HG02870 (cell line): ENCODE results near the gene FAF2.
"Not testable (repeated sequence)": the region's sequence is repeated elsewhere in the genome, so short reads cannot be mapped to it uniquely, and the experiment has no call there.

Experiments used
- ATAC-seq: cut with Tn5 transposase; IDR thresholded peaks from one replicate; pipeline ENCODE4 v1.9.1; 2021; ENCODE audit warnings: mild to moderate bottlenecking, moderate library complexity; ENCODE audit not compliant: unreplicated experiment

The FAF2 gene

DNA sequence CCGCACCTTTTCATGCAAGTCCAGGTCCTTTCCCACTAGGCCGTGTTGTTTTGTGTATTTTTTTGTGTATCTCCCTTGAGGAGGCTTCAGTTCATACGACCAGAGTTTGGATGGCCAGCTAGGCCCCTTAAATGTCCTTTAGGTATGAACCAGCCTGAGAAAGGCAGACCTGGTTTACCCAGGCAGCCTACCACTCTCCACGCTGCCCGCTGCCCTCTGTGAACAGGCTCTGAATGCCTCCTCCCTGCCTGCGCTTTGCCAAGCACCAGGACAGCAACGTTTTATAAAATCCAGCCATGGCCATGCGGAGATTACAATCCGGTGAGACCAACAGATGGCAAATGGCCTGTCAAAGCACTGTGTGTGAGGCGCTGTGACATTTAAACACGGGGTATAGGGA lies 31.2 kb upstream of the FAF2 start:
- no peak for ATAC-seq

DNA sequence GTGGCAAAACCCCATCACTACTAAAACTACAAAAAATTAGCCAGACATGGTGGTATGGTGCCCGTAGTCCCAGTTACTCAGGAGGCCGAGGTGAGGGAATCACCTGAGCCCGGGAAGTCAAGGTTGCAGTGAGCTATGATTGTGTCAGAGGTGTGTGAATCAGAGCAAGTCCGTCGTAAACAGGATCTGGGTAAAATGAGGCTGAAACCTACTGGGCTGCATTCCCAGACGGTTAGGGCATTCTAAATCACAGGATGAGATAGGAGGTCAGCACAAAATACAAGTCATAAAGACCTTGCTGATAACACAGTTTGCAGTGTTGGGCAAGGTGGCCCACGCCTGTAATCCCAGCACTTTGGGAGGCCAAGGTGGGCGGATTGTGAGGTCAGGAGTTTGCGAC lies 29.9 kb upstream of the FAF2 start:
- no peak for ATAC-seq

DNA sequence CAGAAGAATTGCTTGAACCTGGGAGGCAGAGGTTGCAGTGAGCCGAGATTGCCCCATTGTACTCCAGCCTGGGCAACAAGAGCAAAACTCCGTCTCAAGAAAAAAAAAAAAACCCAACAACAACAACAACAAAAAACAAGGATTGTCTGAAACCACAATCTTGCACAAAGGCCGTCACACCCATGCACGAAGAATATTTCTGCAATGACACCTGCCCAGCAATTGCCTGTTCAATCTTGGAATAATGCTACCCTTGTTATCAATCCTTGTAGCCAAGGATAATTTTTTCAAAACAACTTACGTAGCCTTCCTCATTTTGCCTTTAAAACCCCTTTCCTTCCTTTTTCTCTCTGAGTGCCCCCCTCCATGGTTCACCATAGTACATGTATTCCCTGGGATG lies 28.1 kb upstream of the FAF2 start:
- ATAC-seq: no peak

DNA sequence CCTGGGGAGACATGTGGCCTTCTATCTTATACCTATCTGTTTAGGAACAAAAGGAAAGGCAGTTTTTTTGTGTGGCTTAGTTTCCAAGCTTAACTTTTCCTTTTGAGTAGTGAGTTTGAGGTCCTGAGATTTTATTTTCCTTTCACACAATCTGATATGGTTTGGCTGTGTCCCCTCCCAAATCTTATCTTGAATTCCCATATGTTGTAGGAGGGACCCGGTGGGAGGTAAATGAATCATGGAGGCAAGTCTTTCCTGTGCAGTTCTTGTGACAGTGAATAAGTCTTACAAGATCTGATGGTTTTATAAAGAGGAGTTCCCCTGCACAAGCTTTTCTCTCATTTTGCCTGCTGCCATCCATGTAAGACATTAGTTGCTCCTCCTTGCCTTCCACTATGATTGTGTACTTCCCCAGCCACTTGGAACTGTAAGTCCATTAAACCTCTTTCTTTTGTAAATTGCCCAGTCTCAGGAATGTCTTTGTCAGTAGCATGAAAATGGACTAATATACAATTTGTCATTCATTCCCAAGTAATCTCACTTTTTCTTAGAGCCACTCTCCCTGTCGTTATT lies 27.1 kb upstream of the FAF2 start:
- no peak for ATAC-seq

DNA sequence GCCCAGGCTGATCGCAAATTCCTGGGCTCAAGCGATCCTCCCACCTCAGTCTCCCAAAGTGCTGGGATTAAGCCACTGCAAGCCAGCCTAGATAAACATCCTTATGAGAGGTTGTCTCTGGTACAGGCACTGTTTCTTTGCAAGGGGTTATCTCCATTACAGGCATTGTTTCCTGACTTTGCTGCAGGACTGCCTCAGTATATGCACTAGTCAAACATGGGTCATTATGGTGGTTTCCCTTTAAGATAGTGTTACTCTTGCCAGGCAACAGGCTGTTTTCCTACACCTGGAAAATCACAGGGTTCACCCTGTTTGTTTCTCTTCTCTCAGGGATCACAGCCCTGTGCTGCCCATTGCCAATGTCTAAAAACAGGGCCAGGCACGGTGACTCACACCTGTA lies 24.0 kb upstream of the FAF2 start:
- ATAC-seq: no peak

DNA sequence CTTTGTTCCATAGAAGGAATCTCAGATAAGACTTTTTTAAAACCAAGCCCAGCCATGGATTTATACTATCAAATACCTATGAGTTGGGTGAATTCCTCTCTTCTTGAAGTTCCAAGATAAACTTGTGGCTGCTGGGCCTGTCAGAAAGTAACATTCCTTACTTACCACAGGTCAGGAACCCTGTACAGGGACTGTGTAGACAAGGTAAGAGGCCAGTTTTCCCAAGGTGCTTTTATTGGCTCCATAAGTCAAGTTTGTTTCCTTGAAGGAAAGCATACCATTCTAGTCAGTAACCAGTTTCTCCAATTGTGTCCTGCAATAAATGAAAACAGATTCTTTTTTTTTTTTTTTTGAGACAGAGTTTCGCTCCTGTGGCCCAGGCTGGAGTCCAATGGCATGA lies 23.0 kb upstream of the FAF2 start:
- ATAC-seq: no peak

DNA sequence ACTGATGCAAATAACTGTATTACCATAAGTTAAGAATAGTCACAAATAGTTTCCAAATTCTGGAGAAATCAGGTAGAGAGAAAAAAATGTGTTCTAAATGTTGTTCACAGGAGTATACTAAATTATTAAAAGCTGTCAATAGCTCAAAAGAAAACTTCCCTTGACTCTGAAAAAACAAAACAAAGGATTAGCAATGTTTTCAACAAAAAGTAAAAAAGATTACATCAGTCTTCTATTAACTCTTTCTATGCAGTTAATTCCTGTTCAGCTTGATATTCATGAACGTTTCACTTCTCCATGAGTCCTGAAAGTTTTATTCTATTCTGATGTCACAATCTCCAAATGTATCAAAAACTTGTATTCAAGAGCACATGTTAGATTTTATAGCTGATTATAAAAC lies 22.4 kb upstream of the FAF2 start:
- no peak for ATAC-seq

DNA sequence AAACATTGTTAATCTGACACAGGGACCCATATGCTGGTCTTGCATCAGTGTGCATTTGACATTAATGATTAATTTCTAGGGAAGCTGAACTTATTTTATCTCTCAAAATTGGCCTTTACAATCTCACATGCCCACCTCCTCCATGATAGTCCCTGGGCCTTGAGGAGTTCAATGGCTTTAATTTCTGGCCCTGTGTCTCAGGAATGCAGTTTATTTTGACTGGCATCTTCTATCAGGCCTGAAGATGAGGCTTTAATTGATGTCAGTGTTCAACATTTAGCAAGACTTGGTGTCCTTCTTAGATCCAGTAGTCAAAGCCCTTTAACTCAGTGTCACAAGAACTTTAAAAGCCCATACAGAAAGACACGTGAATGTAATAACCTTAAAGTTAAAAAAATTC lies 21.3 kb upstream of the FAF2 start:
- no peak for ATAC-seq

DNA sequence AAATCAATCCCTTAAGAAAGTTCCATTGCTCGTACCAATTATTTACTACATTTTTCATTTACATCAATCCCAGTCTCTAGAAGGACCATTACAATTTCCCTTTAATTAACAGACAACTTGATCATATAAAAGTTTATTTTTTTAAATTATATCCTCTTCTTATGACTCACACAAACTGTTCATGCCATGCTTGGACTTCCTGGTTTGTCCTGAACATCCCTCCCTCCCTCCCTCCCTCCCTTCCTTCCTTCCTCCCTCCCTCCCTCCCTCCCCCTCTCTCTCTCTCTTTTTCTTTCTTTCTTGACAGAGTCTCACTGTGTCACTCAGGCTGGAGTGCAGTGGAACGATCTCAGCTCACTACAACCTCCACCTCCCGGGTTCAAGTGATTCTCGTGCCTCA lies 20.2 kb upstream of the FAF2 start:
- ATAC-seq: no peak

DNA sequence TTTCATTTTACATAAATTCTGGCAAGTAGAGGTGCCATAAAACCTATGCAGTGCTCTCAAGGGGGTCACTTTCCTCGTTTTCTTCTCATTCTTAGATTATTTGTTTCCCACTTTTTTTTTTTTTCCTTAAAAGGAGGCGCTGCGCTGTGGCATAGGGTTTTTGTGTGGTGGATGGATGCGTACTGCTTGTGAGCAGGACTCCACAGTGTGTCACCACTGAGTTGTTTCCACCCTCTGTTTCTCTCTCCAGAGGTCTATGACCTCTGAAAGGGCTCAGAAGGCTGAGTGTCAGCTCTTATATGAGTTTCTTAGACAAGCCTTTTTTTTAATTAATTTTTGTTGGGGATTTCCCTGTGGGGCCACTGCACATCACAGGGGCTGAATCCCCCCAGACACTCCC lies 18.2 kb upstream of the FAF2 start:
- no peak for ATAC-seq

DNA sequence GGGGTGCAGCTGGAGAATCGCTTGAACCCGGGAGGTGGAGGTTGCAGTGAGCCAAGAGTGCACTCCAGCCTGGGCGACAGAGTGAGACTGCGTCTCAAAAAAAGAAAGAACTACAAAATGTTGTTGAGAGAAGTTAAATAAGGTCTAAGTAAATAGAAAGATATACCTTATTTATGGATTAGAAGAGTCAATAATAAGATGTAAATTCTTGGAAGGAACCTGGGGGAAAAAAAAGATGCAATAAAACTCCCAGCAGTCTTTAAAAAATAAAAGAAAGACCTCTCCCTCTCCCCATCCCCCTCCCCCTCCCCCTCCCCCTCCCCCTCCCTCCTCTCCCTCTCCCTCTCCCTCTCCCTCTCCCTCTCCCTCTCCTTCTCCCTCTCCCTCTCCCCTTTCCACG lies 15.5 kb upstream of the FAF2 start:
- no peak for ATAC-seq

DNA sequence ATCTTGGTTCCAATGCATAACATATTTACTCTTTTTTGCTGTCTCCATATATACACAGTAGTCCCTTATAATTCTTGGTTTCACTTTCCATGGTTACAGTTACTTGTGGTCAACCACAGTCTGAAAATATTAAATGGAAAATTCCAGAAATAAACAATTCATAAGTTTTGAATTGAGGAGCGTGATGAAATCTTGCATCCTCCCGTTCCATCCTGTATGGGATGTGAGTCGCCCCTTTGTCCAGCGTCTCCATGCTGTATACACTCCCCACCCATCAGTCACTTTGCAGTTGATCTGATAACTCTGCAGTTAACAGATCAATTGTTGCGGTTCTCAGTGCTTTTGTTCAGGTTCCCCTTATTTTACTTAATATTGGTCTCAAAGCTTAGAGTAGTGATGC lies 11.5 kb upstream of the FAF2 start:
- no peak for ATAC-seq

DNA sequence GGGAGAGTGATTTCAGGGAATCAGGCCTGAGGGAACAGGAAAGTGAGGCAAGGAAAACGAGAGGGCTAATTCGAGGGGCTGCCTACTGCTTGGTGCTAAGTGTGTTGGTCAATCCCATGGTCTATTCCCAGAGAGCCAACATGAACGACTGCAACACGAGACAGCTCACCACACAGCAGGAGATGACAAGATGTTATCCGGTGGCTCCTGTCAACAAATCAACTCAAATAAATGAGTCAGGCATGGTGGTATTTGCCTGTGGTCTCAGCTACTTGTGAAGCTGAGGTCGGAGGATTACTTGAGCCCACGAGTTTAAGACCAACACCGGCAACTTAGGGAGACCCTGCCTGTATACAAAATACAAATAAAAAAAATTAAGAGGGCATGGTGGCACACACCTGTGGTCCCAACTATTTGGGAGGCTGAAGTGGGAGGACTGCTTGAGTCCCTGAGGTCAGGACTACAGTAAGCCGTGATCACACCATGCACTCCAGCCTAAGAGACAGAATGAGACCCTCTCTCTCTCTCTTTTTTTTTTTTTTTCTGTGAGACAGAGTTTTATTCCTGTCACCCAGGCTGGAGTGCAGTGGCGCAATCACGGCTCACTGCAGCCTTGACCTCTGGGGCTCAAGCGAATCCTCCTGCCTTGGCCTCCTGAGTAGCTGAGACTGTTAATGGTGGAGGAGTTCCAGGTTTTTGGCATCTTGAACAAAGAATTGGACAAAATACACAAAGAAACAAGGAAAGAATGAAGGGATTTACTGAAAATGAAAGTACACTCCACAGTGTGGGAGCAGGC lies 9.0 kb upstream of the FAF2 start:
- no peak for ATAC-seq

DNA sequence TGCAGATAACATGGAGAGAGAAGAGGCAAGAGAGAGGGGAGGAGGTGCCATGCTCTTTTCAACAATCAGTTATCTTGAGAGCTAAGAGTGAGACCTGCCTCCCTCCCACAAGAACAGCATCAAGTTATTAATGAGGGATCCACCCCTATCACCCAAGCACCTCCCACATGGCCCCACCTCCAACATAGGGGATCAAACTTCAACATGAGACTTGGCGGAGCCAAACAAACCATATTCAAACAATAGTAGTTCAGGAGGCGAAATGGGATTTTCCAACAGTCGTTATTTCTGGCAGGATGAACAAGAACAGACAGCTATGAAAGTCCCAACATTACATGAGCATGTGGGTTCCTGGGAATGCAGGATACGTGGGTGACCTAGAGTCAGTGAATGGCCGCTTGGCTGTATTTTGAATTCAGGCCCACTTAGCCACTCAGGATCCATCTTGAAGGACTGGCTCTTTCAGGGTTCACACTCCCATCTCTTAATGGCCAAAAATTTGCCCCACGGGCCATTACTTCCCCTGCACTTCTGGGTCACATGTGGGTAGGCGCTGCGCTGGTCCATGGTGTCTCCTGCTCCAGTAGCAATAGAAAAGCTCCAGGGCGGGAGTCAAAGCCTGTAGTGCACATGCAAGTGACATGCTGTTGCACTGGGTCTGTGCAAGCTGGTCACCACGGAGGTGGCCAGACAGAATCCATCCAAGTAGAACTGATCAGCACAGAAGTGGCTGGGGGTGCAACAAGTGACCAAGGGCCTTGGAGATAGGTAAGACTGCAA lies 7.1 kb upstream of the FAF2 start:
- ATAC-seq: no peak

DNA sequence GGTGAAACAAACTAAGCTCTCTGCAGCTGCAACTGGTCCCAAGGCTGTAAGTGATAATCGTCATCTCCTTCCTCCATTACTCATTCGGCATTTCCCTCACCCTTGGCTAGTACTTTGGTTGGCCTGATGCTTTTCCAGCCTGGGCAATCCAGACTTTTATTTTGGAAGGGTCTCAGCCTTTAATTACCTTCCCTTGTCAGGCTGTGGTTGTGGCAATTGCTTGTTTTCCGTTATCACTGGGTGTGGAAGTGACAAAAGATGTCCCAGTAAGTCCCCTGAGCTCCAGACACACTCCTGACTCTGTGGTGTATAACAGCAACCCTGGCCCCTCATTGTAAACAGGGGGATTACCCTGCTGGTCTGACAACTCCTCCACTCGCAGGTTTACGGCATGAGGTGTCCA lies 6.3 kb upstream of the FAF2 start:
- ATAC-seq: no peak

DNA sequence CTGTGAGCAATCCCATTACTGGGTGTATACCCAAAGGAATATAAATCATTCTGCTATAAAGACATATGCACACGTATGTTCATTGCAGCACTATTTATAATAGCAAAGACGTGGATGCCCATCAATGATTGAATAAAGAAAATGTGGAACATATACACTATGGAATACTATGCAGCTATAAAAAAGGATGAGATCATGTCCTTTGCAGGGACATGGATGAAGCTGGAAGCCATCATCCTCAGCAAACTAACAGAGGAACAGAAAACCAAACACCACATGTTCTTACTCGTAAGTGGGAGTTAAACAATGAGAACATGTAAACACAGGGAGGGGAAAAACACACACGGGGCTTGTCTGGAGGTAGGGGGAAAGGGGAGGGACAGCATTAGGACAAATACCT lies 5.3 kb upstream of the FAF2 start:
- not testable (repeated sequence) for ATAC-seq

DNA sequence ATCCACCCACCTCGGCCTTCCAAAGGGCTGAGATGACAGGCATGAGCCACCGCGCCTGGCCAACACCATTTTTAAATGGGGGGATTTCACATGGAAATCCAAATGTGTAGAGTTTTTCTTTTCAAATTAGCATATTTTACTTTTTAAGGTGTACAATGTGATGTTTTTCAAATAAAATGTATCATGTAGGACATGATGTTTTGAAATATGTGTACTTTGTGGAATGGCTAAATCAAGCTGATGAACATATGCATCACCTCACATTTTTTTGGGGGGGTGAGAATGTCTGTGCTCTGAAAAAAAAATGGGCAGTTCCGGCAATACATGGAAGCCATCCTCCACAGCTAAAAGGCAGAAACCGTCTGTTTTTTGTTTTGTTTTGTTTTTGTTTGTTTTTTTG lies 3.4 kb upstream of the FAF2 start:
- ATAC-seq: no peak

DNA sequence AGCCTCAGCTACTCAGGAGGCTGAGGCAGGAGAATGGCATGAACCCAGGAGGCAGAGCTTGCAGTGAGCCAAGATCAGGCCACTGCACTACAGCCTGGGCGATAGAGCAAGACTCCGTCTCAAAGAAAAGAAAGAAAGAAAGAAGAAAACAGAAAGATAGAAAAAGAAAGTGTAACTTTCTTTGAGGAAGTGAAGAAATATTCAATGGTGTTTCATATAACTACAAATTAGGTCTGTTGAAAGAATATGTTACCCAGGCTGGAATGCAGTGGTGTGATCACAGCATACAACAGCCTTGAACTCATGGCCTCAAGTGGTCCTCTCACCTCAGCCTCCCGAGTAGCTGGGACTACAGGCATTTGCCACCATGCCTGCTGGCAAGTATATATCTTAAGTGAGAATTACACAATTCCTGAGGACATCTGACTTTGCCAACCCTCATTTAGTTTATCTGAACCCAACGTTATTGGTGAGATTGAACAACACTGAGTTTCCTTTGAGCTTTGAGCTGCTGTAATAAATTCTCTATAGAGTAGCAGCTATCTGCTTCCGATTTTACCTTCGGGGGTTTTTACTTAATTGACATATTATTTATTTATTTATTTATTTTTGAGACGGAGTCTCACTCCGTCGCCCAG lies 2.0 kb upstream of the FAF2 start:
- no peak for ATAC-seq

DNA sequence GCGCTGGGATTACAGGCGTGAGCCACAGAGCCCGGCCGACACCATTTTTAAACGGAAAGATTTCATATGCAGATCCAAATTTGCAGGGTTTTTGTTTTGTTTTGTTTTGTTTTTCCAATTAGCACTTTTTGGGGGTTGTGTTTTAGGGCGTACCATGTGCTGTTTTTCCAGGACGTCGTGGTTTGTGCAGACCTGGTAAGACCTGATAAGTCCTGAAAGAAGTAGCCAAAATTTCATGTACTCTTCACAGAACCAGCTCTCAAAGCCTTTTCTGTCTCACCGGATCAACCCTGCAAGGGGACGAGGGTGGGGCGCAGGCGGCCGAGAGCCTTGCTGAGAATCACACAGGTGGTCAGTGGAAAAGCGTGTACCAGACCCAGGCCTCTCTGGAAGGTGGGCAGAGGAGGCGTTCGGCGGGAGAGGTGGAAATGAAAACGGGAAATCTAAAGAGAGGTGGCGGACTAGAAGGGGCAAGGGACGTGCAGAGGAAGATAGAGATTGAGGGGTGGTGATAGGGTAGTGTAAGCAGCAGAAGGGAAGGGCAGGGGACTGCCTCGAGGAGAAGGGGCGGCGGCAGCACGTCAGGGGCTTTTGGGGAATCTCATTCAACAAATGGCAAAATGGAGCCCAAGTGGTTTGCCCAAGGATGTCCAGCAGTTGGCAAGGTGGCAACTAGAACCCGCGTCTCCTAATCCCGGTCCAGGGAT lies 1.1 kb upstream of the FAF2 start:
- ATAC-seq: no peak

DNA sequence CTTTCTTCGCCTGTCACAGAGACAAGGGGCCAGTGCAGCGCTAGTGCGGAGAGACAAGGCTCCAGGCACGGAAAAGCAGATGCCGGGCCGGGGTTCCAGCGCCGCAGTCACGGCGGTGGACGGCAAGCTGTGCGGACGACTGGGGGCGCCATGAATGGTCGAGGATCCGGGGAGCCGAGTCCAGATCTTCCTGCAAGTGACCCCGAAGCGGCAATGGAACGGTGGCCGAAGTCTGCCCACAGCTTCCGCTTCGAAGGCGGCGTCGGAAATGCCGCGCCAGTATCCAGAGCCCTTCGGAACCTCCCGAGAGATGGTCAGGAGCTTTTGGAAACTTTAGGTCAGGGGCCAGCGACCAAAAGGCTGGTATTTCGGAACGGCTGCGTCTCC lies 601 bp upstream of the FAF2 start:
- ATAC-seq: peak; percentile 27

DNA sequence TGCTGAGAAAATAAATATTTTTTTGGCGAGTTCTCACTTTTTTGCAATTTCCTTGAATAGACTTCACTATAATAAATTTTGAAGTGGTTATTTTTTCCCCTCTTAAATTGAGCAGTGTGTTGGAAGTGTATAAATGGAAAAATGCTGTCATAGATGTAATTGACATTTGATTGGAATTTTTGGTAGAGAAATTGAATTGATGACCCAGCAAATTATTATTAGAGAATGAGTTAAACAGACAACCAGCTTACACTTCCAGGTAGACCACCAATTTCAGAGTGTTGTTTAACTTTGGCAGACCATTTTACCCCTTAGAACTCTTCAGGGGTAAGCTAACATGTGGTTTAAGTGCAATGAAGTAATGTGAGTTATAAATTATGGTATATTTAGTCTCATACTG lies 1.9 kb downstream of the FAF2 start:
- ATAC-seq: no peak
